Medulla oblongata (tissue), 1 donor: Measurements from ENCODE around the gene CTNNAL1.
"Not testable (repeated sequence)": the region's sequence is repeated elsewhere in the genome, so short reads cannot be mapped to it uniquely, and the experiment has no call there.

Source experiments
- DNase-seq: peaks from one replicate; pipeline ENCODE4 v3.0.0-alpha.2; 2015; ENCODE audit errors: extremely low spot score

CTNNAL1 gene

GRCh38 chr9:108994695-108995094, 18.6 kb downstream of the CTNNAL1 start:
- DNase-seq, result no peak

GRCh38 chr9:108991479-108991878, 21.8 kb downstream of the CTNNAL1 start:
- no peak for DNase-seq

GRCh38 chr9:108983885-108984284, 29.4 kb downstream of the CTNNAL1 start:
- DNase-seq, result no peak

- DNase-seq, result no peak
Measured at GRCh38 chr9:108980893-108981292, 32.4 kb downstream of the CTNNAL1 start.

GRCh38 chr9:108978205-108978604, 35.1 kb downstream of the CTNNAL1 start:
- DNase-seq, result no peak

- no peak for DNase-seq
Measured at GRCh38 chr9:108973895-108974294, 39.4 kb downstream of the CTNNAL1 start.

GRCh38 chr9:108972626-108973209, 40.6 kb downstream of the CTNNAL1 start:
- DNase-seq, result no peak

GRCh38 chr9:108972186-108972585, 41.1 kb downstream of the CTNNAL1 start:
- no peak for DNase-seq

- not testable (repeated sequence) for DNase-seq
Measured at GRCh38 chr9:108971392-108971791, 41.9 kb downstream of the CTNNAL1 start.

GRCh38 chr9:108967916-108968315, 45.4 kb downstream of the CTNNAL1 start:
- no peak for DNase-seq

- DNase-seq, result no peak
Measured at GRCh38 chr9:108963459-108964143, 49.7 kb downstream of the CTNNAL1 start.

GRCh38 chr9:108961151-108961550, 52.1 kb downstream of the CTNNAL1 start:
- no peak for DNase-seq

GRCh38 chr9:108960331-108960730, 53.0 kb downstream of the CTNNAL1 start:
- DNase-seq, result no peak

- DNase-seq, result no peak
Measured at GRCh38 chr9:108956631-108957026, 56.7 kb downstream of the CTNNAL1 start.

GRCh38 chr9:108956022-108956630, 57.2 kb downstream of the CTNNAL1 start:
- no peak for DNase-seq

- peak; percentile 83 for DNase-seq
Measured at GRCh38 chr9:108953983-108954574, 59.2 kb downstream of the CTNNAL1 start.

- DNase-seq, result no peak
Measured at GRCh38 chr9:108951578-108951977, 61.7 kb downstream of the CTNNAL1 start.

- no peak for DNase-seq
Measured at GRCh38 chr9:108950168-108950567, 63.1 kb downstream of the CTNNAL1 start.

GRCh38 chr9:108939975-108940374, 73.3 kb downstream of the CTNNAL1 start:
- no peak for DNase-seq

- DNase-seq, result no peak
Measured at GRCh38 chr9:108937561-108938305, 75.6 kb downstream of the CTNNAL1 start.

GRCh38 chr9:108934323-108934893, 78.9 kb downstream of the CTNNAL1 start, which contains the start of gene ABITRAM:
Gene ABITRAM, plus strand, starts transcription at chr9:108934400. Its CDS starts 87 bp downstream, at chr9:108934487.
- DNase-seq, result peak; percentile 91
